NCI-H2081 (cell line): ENCODE results near the gene ZCCHC7.

Experiments
- DNase-seq, 2 experiments: peaks; one replicate each; lab custom pipeline; 2025; lab: John Stamatoyannopoulos, UW

The ZCCHC7 gene

GRCh38 chr9:37336150-37336549, 215.8 kb downstream of the ZCCHC7 start:
- no peak for DNase-seq

GRCh38 chr9:37337301-37337890, 217.0 kb downstream of the ZCCHC7 start:
- DNase-seq: no peak

DNA sequence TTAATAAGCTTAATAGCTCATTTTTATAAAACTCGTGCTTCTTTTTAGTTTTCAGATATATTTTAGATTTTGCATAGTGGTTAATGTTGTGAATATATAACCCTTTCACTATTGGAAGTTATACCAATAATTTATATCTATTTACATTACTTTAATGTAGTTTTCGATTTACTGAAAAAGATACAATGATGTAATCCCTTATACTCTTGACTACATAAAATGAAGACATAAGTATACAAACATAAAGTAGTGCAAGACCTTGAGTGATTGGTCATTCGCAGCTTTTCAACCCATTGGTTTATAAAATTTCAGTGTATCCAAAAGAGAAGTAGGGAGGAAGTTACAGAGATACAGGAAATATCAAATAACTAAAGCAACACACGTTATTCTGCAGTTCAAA, 217.8 kb downstream of the ZCCHC7 start:
- DNase-seq: no peak

- no peak for DNase-seq
Observed at GRCh38 chr9:37339923-37340322, 219.5 kb downstream of the ZCCHC7 start.

- DNase-seq: no peak
Observed at GRCh38 chr9:37340961-37341360, 220.6 kb downstream of the ZCCHC7 start.

DNA sequence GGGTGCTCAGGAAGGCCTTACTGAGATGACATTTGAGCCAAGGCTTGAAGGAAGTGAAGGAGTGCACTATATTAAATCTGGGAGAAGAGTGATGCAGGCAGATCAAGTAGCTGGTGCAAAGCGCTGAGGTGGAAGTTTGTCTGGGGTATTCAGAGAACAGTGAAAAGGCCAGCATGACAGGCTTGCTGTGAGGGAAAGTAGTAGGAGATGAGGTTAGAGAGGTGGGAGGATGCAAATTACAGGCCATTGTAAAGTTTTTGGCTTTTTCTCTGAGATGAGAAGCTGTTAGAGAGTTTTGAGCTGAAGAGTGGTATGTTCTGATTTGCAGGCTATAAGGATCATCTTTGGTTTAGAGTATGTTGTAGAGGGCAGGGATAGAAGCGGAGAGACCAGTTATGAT, 221.3 kb downstream of the ZCCHC7 start:
- no peak for DNase-seq

DNA sequence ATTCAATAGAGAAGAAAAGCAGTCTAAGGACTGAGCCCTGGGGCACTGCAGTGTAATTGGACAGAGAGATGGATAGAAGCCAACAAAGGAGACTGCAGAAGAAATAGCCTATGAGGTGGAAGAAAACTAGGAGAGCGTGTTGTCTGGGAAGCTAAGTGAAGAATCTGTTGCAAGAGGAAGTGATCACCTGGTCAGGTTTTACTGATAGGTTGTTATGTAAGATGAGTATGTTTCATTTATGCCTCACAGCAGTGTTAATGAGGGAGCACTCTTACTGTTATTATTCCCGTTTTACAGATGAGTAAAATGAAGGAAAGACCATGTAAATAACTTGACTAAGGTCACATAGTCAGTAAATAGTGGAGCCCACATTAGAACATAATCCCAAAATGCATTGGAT, 222.1 kb downstream of the ZCCHC7 start:
- no peak for DNase-seq

- no peak for DNase-seq
Observed at GRCh38 chr9:37342895-37343294, 222.5 kb downstream of the ZCCHC7 start.

DNA sequence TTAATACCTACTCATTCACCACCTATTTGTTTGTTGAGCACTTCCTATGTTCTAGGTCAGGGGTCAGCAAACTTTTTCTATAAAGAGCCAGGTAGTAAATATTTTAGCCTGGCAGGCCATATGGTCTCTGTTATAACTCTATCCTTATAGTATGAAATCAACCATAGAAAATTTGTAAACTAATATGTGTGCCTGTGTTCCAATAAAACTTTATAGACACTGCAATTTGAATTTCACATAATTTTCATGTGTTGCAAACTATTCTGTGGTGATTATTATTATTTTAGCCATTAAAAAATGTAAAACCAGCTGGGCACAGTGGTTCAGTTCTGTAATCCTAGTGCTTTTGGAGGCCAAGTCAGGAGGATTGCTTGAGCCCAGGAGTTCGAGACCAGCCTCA, 223.3 kb downstream of the ZCCHC7 start:
- DNase-seq: no peak

DNA sequence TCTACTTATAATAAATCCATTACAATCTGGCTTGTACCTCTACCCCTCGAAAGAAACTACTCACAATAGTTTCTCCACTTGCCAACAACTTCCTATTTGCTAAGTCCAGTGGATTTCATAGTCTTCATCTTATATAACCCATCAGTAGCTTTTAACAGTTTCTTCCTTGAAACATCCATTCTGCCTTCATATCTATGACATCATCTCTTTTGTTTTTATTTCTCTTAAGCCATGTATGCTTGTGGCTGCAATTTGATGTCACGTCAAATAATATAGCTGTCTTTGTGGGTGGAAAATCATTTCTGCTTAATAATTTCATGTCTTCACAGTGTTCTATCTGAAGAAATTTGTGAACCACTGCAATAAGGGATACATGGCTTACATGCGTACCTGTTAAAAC, 224.7 kb downstream of the ZCCHC7 start:
- no peak for DNase-seq

GRCh38 chr9:37348917-37349316, 228.5 kb downstream of the ZCCHC7 start:
- no peak for DNase-seq

DNA sequence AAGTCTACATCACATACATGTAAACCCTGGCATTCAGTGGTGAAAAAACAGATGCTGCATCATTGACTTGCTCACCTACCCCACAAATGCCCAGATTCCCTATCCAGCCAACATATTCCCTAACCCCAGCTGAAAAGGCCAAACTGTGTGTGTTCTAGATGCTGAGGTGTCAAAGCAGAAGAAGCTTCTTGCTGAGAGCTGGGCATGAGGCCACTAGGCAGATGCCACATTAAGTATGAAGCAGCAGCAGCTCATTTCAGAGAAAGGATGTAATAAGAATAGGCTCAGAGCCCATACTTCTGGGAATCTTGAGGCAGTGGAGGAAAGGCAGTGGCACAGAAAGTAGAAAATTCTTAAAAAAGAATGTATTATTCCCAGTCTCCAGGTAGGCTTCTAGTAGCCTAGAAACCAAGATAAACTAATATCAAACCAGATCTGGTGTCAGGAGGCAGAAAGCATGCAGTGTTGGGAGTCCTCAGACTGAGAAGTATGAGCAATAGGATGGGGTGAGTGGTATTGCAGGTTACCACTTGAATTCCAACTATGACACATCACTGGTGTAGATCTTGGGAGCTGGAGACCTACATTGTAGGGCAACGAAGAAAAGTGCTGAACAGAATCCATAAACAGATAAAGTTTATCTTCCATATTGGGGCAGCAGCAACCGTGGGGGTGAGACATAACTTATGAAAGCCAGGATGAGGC, 230.3 kb downstream of the ZCCHC7 start:
- no peak for DNase-seq

DNA sequence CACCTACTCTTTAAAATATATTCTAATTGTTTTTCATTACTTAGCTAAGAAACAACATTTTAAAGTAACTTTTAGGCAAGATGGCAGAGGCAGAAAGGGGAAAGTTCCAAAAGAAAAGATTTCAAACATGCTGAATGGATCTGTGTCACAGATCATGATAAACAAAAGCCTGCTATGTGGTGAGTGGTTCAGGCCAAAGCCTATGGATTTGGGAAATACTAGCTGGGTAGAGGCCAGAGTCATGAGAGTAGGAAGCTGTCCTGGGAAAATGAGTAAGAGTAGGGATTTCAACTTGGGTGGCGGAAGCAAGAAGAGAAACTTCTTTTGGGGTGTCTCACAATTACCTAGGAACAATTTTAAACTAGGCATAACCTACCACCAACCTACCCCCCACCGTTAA, 233.4 kb downstream of the ZCCHC7 start:
- DNase-seq: no peak

DNA sequence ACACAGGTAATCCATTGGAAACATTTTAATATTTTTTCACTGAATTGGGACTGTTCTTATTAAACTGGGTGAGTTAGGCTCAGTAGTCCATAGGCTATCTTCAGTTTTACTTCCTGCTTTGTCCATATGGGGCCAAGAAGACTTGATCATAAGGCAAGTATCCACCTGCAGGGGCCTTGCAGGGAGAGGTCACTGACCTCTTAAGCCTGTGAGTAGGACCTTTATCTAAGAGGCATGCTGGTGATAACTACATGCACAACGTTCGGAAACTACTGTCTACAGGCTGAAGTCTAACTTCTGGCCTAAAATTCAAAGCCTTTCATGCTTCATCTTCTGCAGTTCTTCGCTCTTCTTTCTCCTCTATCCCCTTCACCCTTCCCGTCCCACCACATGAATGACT, 242.1 kb downstream of the ZCCHC7 start:
- no peak for DNase-seq

DNA sequence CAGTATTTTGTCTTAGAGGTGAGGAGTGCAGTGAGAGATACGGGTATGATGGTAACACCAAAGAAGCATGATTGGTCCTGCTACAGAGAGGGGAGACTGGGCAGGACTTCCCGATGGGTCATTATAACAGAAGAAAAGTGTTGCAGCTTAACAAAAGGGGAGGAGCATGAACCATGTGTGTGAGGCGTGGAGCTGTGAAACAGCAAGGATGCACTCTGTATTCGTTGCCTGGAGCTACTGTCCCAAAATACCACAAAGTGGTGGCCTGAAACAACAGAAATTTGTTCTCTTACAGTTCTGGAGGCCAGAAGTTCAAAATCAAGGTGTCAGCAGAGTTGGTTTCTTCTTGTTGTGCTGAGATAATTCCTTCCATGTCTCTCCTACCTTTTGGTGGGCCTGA, 242.8 kb downstream of the ZCCHC7 start:
- no peak for DNase-seq

GRCh38 chr9:37364136-37364535, 243.8 kb downstream of the ZCCHC7 start:
- DNase-seq: no peak

DNA sequence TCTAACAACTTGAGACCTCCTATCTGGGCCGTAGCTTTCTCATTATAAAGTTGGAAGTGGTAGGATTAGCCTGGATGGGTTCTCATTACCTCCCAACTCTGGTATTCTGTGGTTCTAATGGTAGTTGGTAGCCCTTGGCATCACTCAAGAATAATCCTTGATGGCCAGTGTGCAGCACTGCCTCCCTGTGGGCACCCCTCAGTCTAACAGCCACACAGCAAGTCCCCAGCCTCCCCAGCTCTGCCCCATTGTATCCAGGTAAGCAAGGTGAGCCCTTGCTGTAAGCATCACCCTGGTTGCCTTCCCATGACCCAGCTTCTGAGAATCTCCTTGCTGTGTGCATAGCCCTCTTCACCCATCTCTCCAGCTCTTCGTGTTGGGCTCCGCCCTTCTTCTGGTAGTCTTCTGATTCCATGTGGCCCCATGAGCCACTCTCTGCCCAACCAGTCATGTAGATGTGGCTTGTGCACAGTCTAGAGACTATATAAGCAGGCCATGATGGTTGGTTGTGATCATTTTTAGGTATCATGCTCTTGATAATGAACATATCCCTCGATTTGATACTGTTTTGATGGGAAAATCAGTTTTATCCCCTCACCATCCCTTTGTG, 244.5 kb downstream of the ZCCHC7 start:
- DNase-seq: no peak

- no peak for DNase-seq
Observed at GRCh38 chr9:37369671-37370070, 249.3 kb downstream of the ZCCHC7 start.

DNA sequence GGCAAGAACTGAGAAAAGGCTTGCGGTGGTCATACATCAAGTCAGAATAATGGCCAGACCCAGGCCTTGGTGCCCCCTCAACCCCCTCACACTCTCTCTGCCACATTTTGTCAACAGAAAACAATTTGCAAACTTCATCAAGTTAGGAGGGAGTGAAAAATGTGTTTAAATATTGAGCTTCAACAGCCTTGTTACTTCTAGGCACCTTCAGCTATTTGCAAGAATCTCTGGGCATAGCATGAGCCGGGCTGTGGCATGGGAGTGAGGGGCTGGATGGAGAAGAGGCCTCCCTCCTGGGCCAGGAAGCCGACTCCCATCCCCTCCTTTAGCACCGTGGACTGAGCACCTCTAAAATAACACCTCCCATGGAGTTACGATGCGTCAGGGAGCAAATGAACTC, 249.9 kb downstream of the ZCCHC7 start:
- no peak for DNase-seq

DNA sequence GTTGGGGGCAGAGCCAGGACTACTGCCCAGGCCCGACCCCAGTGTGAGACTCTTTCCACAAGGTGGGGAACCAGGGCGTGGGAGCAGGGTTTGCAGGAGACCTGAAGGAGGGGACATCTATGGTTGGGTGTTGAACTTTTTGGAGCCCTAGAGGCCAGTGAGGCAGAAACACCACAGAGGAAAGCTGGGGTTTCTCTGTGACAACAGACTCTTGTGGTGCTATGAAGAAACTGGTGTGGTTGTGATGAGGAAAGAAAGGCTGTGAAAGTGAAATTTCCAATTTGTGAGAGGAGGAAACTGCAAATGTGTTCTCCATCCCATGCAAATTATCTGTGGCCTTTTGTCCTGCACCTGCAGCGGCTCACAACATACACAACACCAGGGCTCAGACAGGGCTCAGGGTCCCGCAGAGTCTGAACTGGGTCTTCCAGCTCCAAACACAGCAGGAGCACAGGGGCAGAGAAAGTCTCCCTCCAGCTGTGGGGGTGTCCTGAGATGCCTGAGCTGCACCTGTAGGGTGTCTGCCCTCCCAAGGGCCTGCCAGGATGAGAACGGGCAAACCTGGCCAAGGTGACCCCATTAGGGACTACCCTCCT, 250.7 kb downstream of the ZCCHC7 start:
- DNase-seq: no peak

- no peak for DNase-seq
Observed at GRCh38 chr9:37371565-37372464, 251.4 kb downstream of the ZCCHC7 start.

- DNase-seq: no peak
Observed at GRCh38 chr9:37372839-37373238, 252.5 kb downstream of the ZCCHC7 start.
